Stimulated activated CD8-positive, alpha-beta memory T cell treated with anti-CD3 and anti-CD28 coated beads, Interleukin-7, amount 100 ng/mL, for 48 hours (primary cell): ENCODE measurements around the gene DNAH11.
"Not testable (repeated sequence)": the region's sequence is repeated elsewhere in the genome, so short reads cannot be mapped to it uniquely, and the experiment has no call there.

ENCODE experiments used
- DNase-seq, 2 donors: peaks; one replicate each; pipeline ENCODE4 v3.0.0-alpha.2; 2020; ENCODE audit warnings: low read depth in 1 of 2; ENCODE audit errors: extremely low read depth in 1 of 2

Gene DNAH11

GRCh38 chr7:21707566-21707965 is 164.7 kb downstream of the DNAH11 start:
- DNase-seq: no peak

GRCh38 chr7:21708096-21708495 is 165.3 kb downstream of the DNAH11 start:
- no peak for DNase-seq

GRCh38 chr7:21717323-21717722 is 174.5 kb downstream of the DNAH11 start:
- no peak for DNase-seq

- no peak for DNase-seq
Measured at GRCh38 chr7:21718391-21718790, 175.6 kb downstream of the DNAH11 start.

- DNase-seq: no peak
Measured at GRCh38 chr7:21719846-21720245, 177.0 kb downstream of the DNAH11 start.

- no peak for DNase-seq
Measured at GRCh38 chr7:21722371-21722770, 179.5 kb downstream of the DNAH11 start.

- DNase-seq: no peak
Measured at GRCh38 chr7:21724562-21724961, 181.7 kb downstream of the DNAH11 start.

- DNase-seq: no peak
Measured at GRCh38 chr7:21730399-21730798, 187.6 kb downstream of the DNAH11 start.

- no peak for DNase-seq
Measured at GRCh38 chr7:21731977-21732376, 189.1 kb downstream of the DNAH11 start.

- not testable (repeated sequence) for DNase-seq
Measured at GRCh38 chr7:21732956-21733355, 190.1 kb downstream of the DNAH11 start.

- DNase-seq: no peak
Measured at GRCh38 chr7:21733837-21734236, 191.0 kb downstream of the DNAH11 start.

- DNase-seq: no peak
Measured at GRCh38 chr7:21743493-21743892, 200.7 kb downstream of the DNAH11 start.

GRCh38 chr7:21746949-21747348 is 204.1 kb downstream of the DNAH11 start:
- no peak for DNase-seq

GRCh38 chr7:21747806-21748205 is 205.0 kb downstream of the DNAH11 start:
- no peak for DNase-seq

GRCh38 chr7:21749378-21749777 is 206.5 kb downstream of the DNAH11 start:
- DNase-seq: no peak

GRCh38 chr7:21753071-21753470 is 210.2 kb downstream of the DNAH11 start:
- no peak for DNase-seq

GRCh38 chr7:21754963-21755362 is 212.1 kb downstream of the DNAH11 start:
- no peak for DNase-seq

- no peak for DNase-seq
Measured at GRCh38 chr7:21757537-21758282, 214.9 kb downstream of the DNAH11 start.

GRCh38 chr7:21758286-21758685 is 215.4 kb downstream of the DNAH11 start:
- no peak for DNase-seq

- no peak for DNase-seq
Measured at GRCh38 chr7:21762469-21762868, 219.6 kb downstream of the DNAH11 start.

GRCh38 chr7:21763818-21764217 is 221.0 kb downstream of the DNAH11 start:
- DNase-seq: no peak

- DNase-seq: no peak
Measured at GRCh38 chr7:21766218-21766617, 223.4 kb downstream of the DNAH11 start.

- DNase-seq: no peak
Measured at GRCh38 chr7:21767300-21767900, 224.6 kb downstream of the DNAH11 start.
